HFFc6 (cell line): ENCODE measurements around the gene RNF168. TPM values are rescaled to one million over a fixed set of nuclear protein-coding genes. Genes with fewer than 3 reads are reported as not detected.

ENCODE experiments used
- DNase-seq: peaks from one replicate; pipeline ENCODE4 v3.0.0-alpha.2; 2018
- H3K27ac Mint-ChIP-seq: 2 replicates; pipeline ENCODE4 v1.8.0; 2020; ENCODE audit warnings: mild to moderate bottlenecking, mixed read lengths
- H3K27me3 Mint-ChIP-seq: 2 replicates; pipeline ENCODE4 v1.8.0; 2021; ENCODE audit warnings: mild to moderate bottlenecking, moderate library complexity, mixed read lengths; ENCODE audit not compliant: insufficient read depth
- H3K36me3 Mint-ChIP-seq: 2 replicates; pipeline ENCODE4 v1.8.0; 2021; ENCODE audit warnings: low read depth, mixed read lengths
- H3K4me1 Mint-ChIP-seq: 2 replicates; pipeline ENCODE4 v1.8.0; 2020; ENCODE audit warnings: low read depth, mixed read lengths
- H3K4me3 Mint-ChIP-seq: 2 replicates; pipeline ENCODE4 v1.8.0; 2020; ENCODE audit warnings: mild to moderate bottlenecking, moderate library complexity, mixed read lengths
- H3K9me3 Mint-ChIP-seq: 2 replicates; pipeline ENCODE4 v1.8.0; 2020; ENCODE audit warnings: mild to moderate bottlenecking, mixed read lengths
- CTCF ChIP-seq: fragments of 200-600 bp; sonication (generic); IDR thresholded peaks from 2 replicates; pipeline ENCODE4 v1.5.0; 2021; ENCODE audit warnings: antibody characterized with exemption, mild to moderate bottlenecking
- total RNA-seq, 6 experiments: library from RNA; stranded (reverse); fragmentation: NEBNext Ultra II Directional; extraction: Animal tissue kit (Norgen Biotek cat#: 25700); gene quantifications; 2 replicates in 1 of 6; 3 replicates in 5 of 6; pipeline ENCODE4 v1.2.3, GENCODE V29; 2021

Gene RNF168
- total RNA-seq, 6 experiments from 2014 or later = 11.6 to 16.5 (median 15.5) TPM

- peak; percentile 13 for DNase-seq
- no peaks in the 10 kb centered on the region for H3K9me3 Mint-ChIP-seq
Measured at GRCh38 chr3:196501316-196502044, 2.1 kb downstream of the RNF168 start.

GRCh38 chr3:196499807-196500524 is 3.6 kb downstream of the RNF168 start:
- DNase-seq = no peak

More at GRCh38 chr3:196501316-196502044, 2.1 kb downstream of the RNF168 start:
- Mint-ChIP-seq H3K27ac (peak overlapping the region; percentile 99), H3K36me3 (peaks cover 30% of the 10 kb centered on the region), H3K4me3 (peak overlapping the region; percentile 99), H3K4me1 (peaks cover 28% of the 10 kb centered on the region), H3K27me3 (peaks cover 2% of the 10 kb centered on the region)
- TF ChIP-seq CTCF = no peak

GRCh38 chr3:196499061-196499460 is 4.5 kb downstream of the RNF168 start:
- Mint-ChIP-seq H3K9me3 (no peaks in the 10 kb centered on the region), H3K27ac (peak overlapping the region; percentile 84), H3K4me3 (peak overlapping the region; percentile 99), H3K27me3 (no peaks in the 10 kb centered on the region; the same call in 1 of the 2 replicates), H3K4me1 (peaks cover 23% of the 10 kb centered on the region), H3K36me3 (peaks cover 44% of the 10 kb centered on the region)
- DNase-seq = no peak
- TF ChIP-seq CTCF = no peak

More at GRCh38 chr3:196499807-196500524, 3.6 kb downstream of the RNF168 start:
- Mint-ChIP-seq H3K36me3 (peaks cover 42% of the 10 kb centered on the region), H3K9me3 (no peaks in the 10 kb centered on the region), H3K4me1 (peaks cover 28% of the 10 kb centered on the region), H3K4me3 (peak overlapping the region; percentile 99), H3K27me3 (no peaks in the 10 kb centered on the region; the same call in 1 of the 2 replicates), H3K27ac (peak overlapping the region; percentile 99)
- no peak for TF ChIP-seq CTCF

- Mint-ChIP-seq H3K4me1 (peaks cover 20% of the 10 kb centered on the region), H3K27me3 (no peaks in the 10 kb centered on the region; the same call in 1 of the 2 replicates), H3K4me3 (no peak overlapping the region), H3K36me3 (peaks cover 44% of the 10 kb centered on the region), H3K27ac (peak overlapping the region; percentile 49; the same call in 1 of the 2 replicates), H3K9me3 (no peaks in the 10 kb centered on the region)
- TF ChIP-seq CTCF = no peak
- DNase-seq = no peak
Measured at GRCh38 chr3:196498297-196498696, 5.3 kb downstream of the RNF168 start.

GRCh38 chr3:196496183-196496582 is 7.4 kb downstream of the RNF168 start:
- H3K4me1 Mint-ChIP-seq = peaks cover 26% of the 10 kb centered on the region
- peaks cover 37% of the 10 kb centered on the region for H3K36me3 Mint-ChIP-seq

More at GRCh38 chr3:196496183-196496582, 7.4 kb downstream of the RNF168 start:
- no peak for DNase-seq
- TF ChIP-seq CTCF = no peak
- Mint-ChIP-seq H3K4me3 (no peak overlapping the region), H3K27me3 (no peaks in the 10 kb centered on the region), H3K9me3 (no peaks in the 10 kb centered on the region), H3K27ac (no peak overlapping the region)
